ENCODE data around the gene STRIP2. TPM values are rescaled to one million over a fixed set of nuclear protein-coding genes. Genes with fewer than 3 reads are reported as not detected.

Gene STRIP2
- total and polyA plus RNA-seq, 9 of the 15 experiments (the other 6 are each of a cell fraction or from before 2014, with no cell fraction given) = 10.1 to 81.8 (median 42.3) TPM

- BruUV-seq (replicated peaks) = no TSS peak
- in situ Hi-C loops (cut with MboI) = no loop called here
- DNase-seq (ENCODE audit: extremely low read depth in 1 of 4, low spot score in 3 of 4) (no peak), FAIRE-seq (no peak), ATAC-seq (no peak; the same call in 2 of the 3 replicates)
- no peaks in the 10 kb centered on the region for H3K79me2 ChIP-seq (ENCODE audit: control insufficient read depth, insufficient read depth, low read length)
- TF ChIP-seq ZBTB26 (CRISPR knock-in tag; IDR thresholded peaks at IDR 0.05) (no peak), NCOA6 (IDR thresholded peaks at IDR 0.05) (no peak), ELF1 (tag; IDR thresholded peaks at IDR 0.05) (no peak), ZNF551 (CRISPR knock-in tag; IDR thresholded peaks at IDR 0.05) (no peak), ZNF12 (CRISPR knock-in tag; IDR thresholded peaks at IDR 0.05) (no peak), ERF (CRISPR knock-in tag; IDR thresholded peaks at IDR 0.05) (no peak), ZNF655 (CRISPR knock-in tag; IDR thresholded peaks at IDR 0.05) (no peak), SMAD4 (CRISPR knock-in tag; conservative IDR thresholded peaks at IDR 0.05) (no peak), ZNF140 (CRISPR knock-in tag; IDR thresholded peaks at IDR 0.05) (no peak), ATF3 (IDR thresholded peaks at IDR 0.05) (no peak), ATF3 (CRISPR knock-in tag; conservative IDR thresholded peaks at IDR 0.05) (no peak), ZBTB1 (CRISPR knock-in tag; IDR thresholded peaks at IDR 0.05; ENCODE audit: borderline replicate concordance, low read depth) (no peak), ZNF780A (CRISPR knock-in tag; IDR thresholded peaks at IDR 0.05) (no peak)
- no peaks in the 10 kb centered on the region for H4K20me1 ChIP-seq (replicated peaks; ENCODE audit: control insufficient read depth, insufficient read depth, low read length)
- intact Hi-C loops (cut with micrococcal nuclease) = no loop called here
- peak overlapping the region; percentile 9; the same call in 1 of the 2 replicates for H2AFZ ChIP-seq (ENCODE audit: low read depth, low read length)
- H3K4me1 ChIP-seq (replicated peaks in 1 of 2; ENCODE audit: control insufficient read depth in 2 of 2, insufficient read depth in 2 of 2, low read length in 2 of 2) = no peaks in the 10 kb centered on the region
- 47% methylated on average over 8 of the region's 8 CpGs for WGBS (ENCODE audit: insufficient coverage, low coverage, missing lambda C conversion rate)
- H3K9me3 ChIP-seq (replicated peaks; ENCODE audit: control insufficient read depth, insufficient read depth, low read depth, low read length) = no peaks in the 10 kb centered on the region
- no peaks in the 10 kb centered on the region for H3K36me3 ChIP-seq (ENCODE audit: control insufficient read depth, insufficient read depth, low read length)
- ChIA-PET POLR2A (interaction anchor here (0.6 to 3.6 kb wide), 11 partner anchors 8 to 1064 kb away, joined by 3 to 12 read pairs (median 4); no protein-coding TSS in a partner anchor), CTCF (ENCODE audit: low intra/inter-chr PET ratio) (no interaction called here)
- no peak overlapping the region for H3K9ac ChIP-seq (ENCODE audit: insufficient read depth in 1 of 2, low read depth in 2 of 2, low read length in 2 of 2)
- H3K4me2 ChIP-seq (ENCODE audit: insufficient read depth, low read length) = no peak overlapping the region
- no peaks in the 10 kb centered on the region for H3K9me1 ChIP-seq (ENCODE audit: control insufficient read depth, insufficient read depth, low read length)
- no peaks in the 10 kb centered on the region for H3K27me3 ChIP-seq (ENCODE audit: control insufficient read depth in 2 of 2, insufficient read depth in 2 of 2, low read length in 2 of 2)
- no peak overlapping the region for H3K4me3 ChIP-seq
- no peak overlapping the region for H3K27ac ChIP-seq (ENCODE audit: extremely low read depth, low read depth, low read length)
These were observed 45.7 kb upstream of the STRIP2 start for GRCh38 chr7:129388333-129389098.

Data from K562 (cell line).